ENCODE measurements around the gene SELENOW. TPM values are rescaled to one million over a fixed set of nuclear protein-coding genes. Genes with fewer than 3 reads are reported as not detected.
"Not testable (repeated sequence)": the region's sequence is repeated elsewhere in the genome, so short reads cannot be mapped to it uniquely, and the experiment has no call there.

SELENOW gene
- total RNA-seq, 4 donors from 2014 or later, result 730 to 1,512 (median 1,402) TPM

DNA sequence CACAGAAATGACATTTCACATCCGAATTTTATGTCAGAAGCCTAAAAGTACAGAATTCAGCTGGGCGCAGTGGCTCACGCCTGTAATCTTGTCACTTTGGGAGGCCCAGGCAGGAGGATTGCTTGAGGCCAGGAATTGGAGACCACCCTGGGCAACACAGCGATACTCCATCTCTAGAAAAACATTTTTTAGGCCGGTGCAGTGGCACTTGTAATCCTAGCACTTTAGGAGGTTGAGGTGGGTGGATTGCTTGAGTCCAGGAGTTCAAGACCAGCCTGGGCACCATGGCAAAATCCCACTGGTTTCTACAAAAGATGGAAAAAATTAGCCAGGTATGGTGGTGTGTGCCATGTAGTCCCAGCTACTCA lies 17.9 kb upstream of the SELENOW start:
- TF ChIP-seq, protein P1, sequence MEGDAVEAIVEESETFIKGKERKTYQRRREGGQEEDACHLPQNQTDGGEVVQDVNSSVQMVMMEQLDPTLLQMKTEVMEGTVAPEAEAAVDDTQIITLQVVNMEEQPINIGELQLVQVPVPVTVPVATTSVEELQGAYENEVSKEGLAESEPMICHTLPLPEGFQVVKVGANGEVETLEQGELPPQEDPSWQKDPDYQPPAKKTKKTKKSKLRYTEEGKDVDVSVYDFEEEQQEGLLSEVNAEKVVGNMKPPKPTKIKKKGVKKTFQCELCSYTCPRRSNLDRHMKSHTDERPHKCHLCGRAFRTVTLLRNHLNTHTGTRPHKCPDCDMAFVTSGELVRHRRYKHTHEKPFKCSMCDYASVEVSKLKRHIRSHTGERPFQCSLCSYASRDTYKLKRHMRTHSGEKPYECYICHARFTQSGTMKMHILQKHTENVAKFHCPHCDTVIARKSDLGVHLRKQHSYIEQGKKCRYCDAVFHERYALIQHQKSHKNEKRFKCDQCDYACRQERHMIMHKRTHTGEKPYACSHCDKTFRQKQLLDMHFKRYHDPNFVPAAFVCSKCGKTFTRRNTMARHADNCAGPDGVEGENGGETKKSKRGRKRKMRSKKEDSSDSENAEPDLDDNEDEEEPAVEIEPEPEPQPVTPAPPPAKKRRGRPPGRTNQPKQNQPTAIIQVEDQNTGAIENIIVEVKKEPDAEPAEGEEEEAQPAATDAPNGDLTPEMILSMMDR (IDR thresholded peaks at IDR 0.05 in 4 of 5, conservative IDR thresholded peaks at IDR 0.05 in 1 of 5), result no peak
- no peak overlapping the region for H3K4me3 ChIP-seq
- no peaks in the 10 kb centered on the region for H3K9me3 ChIP-seq
- H3K27ac ChIP-seq, result no peak overlapping the region
- intact Hi-C loops (cut with DNase I; ENCODE audit: low total_unique reads), result no loop called here
- DNase-seq, result no peak
- in situ Hi-C loops (cut with MboI; ENCODE audit: low sequenced_read_pairs in 4 of 4), result no loop called here
- ATAC-seq, result no peak
- H3K36me3 ChIP-seq, result peaks cover 0 to 39% of the 10 kb centered on the region in 2 donors
- H3K4me1 ChIP-seq, result peaks cover 2 to 8% of the 10 kb centered on the region in 2 donors
- H3K27me3 ChIP-seq, result no peaks in the 10 kb centered on the region

DNA sequence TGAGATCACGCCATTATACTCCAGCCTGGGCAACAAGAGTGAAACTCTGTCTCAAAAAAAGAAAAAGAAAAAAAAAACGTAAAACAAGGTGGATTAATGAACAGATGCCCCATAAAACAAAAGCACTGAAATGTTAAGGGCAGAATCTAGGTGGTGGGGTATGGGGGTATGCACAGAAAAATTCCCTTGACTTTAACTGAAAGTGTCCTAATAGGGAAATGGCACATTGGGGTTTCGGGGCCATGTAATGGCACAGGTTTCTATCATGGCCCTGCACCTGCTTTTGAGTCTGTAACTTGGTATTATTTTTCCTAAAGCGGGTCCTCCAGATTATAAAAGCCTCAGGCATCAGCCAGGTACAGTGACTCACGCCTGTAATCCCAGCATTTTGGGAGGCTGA lies 16.9 kb upstream of the SELENOW start:
- H3K4me3 ChIP-seq, result no peak overlapping the region
- peaks cover 0 to 29% of the 10 kb centered on the region in 2 donors for H3K36me3 ChIP-seq
- TF ChIP-seq, protein P1 (IDR thresholded peaks at IDR 0.05 in 4 of 5, conservative IDR thresholded peaks at IDR 0.05 in 1 of 5), result no peak
- no peak for TF ChIP-seq POLR2A (IDR thresholded peaks at IDR 0.05)
- H3K27ac ChIP-seq, result peak overlapping the region in 1 of 4 donors; percentile 25
- intact Hi-C loops (cut with DNase I; ENCODE audit: low total_unique reads) (no loop called here), in situ Hi-C loops (cut with MboI; ENCODE audit: low sequenced_read_pairs in 4 of 4) (no loop called here)
- ATAC-seq (no peak), DNase-seq (no peak)
- H3K4me1 ChIP-seq, result peaks cover 8 to 13% of the 10 kb centered on the region in 2 donors
- H3K27me3 ChIP-seq, result no peaks in the 10 kb centered on the region
- no peaks in the 10 kb centered on the region for H3K9me3 ChIP-seq

DNA sequence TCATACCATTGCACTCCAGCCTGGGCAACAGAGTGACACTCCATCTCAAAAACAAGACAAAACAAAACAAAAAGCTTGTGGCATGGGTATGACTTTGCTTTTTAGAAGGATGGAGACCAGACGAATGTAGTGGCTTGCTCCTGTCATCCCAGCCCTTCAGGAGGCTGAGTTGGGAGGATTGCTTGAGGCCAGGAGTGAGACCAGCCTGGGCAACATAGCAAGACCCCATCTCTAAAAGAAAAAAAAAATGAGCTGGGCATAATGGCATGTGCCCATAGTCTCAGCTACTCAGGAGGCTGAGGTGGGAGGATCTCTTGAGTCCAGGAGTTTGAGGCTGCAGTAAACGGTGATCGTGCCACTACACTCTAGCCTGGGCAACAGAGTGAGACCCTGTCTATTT lies 16.4 kb upstream of the SELENOW start:
- H3K9me3 ChIP-seq, result no peaks in the 10 kb centered on the region
- peak overlapping the region in 2 of 4 donors; percentile 25 to 41 for H3K27ac ChIP-seq
- ATAC-seq (no peak), DNase-seq (no peak)
- intact Hi-C loops (cut with DNase I; ENCODE audit: low total_unique reads), result no loop called here
- peaks cover 0 to 23% of the 10 kb centered on the region in 2 donors for H3K36me3 ChIP-seq
- no peaks in the 10 kb centered on the region for H3K27me3 ChIP-seq
- H3K4me3 ChIP-seq, result no peak overlapping the region
- in situ Hi-C loops (cut with MboI; ENCODE audit: low sequenced_read_pairs in 4 of 4), result no loop called here
- TF ChIP-seq POLR2A (IDR thresholded peaks at IDR 0.05), result no peak
- TF ChIP-seq, protein P1 (IDR thresholded peaks at IDR 0.05 in 4 of 5, conservative IDR thresholded peaks at IDR 0.05 in 1 of 5), result no peak
- H3K4me1 ChIP-seq, result peaks cover 8 to 13% of the 10 kb centered on the region in 2 donors

DNA sequence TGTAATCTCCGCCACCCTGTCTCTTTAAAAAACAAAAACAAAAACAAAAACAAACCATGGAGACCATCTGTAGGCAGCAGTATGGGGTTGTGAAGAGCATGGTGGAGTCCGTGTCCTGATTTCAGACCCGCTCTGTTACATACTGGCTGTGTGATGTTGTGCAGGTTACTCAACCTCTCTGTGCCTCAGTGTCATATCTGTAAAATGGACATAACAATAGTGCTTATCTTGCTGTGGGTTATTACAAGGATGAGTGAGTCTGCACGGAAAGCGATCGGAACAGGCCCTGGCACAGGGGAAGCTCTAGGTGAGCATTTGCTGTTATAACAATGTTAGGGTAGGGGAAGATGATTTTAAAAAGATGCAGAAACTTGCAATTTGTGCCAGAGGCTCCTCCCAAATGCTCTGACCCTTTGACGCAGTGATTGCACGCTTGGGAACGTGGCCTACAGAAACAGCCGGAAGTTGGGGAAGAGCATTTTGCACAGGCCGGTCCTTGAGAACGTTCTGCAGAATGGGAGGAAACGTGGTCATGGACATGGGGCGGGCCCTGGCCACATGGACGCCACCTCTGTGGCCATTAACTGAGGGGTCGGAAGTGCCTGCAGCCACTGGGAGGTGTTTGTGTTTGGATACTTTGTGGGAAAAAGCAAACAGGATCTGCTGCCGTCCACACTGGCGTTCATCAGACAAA lies 15.7 kb upstream of the SELENOW start:
- H3K36me3 ChIP-seq, result peaks cover 0 to 17% of the 10 kb centered on the region in 2 donors
- no peaks in the 10 kb centered on the region for H3K9me3 ChIP-seq
- H3K27ac ChIP-seq, result peak overlapping the region; percentile 18 to 54 (median 51)
- TF ChIP-seq, protein P1 (IDR thresholded peaks at IDR 0.05 in 4 of 5, conservative IDR thresholded peaks at IDR 0.05 in 1 of 5), result no peak
- no peak for TF ChIP-seq POLR2A (IDR thresholded peaks at IDR 0.05)
- H3K4me1 ChIP-seq, result peaks cover 8 to 13% of the 10 kb centered on the region in 2 donors
- no peak overlapping the region for H3K4me3 ChIP-seq
- DNase-seq (no peak), ATAC-seq (peak; percentile 28 to 29)
- H3K27me3 ChIP-seq, result no peaks in the 10 kb centered on the region
- intact Hi-C loops (cut with DNase I; ENCODE audit: low total_unique reads), result no loop called here
- in situ Hi-C loops (cut with MboI; ENCODE audit: low sequenced_read_pairs in 4 of 4), result no loop called here

DNA sequence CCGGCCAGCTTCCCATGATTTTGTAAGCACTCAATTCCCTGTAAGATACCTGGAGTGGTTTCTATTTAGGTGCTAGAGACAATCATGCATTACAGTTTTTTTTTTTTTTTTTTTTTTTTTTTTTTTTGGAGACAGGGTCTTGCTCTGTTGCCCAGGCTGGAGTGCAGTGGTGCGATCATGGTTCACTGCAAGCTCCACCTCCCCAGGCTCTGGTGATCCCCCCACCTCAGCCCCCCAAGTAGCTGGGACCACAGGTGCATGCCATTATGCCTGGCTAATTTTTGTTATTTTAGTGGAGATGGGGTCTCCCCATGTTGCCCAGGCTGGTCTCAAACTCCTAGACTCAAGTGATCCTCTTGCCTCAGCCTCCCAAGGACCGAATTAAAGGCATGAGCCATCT lies 13.8 kb upstream of the SELENOW start:
- H3K9me3 ChIP-seq; H3K4me1 ChIP-seq; H3K36me3 ChIP-seq; H3K27ac ChIP-seq; in situ Hi-C loops (cut with MboI; ENCODE audit: low sequenced_read_pairs in 4 of 4); ATAC-seq; H3K27me3 ChIP-seq; DNase-seq; H3K4me3 ChIP-seq; intact Hi-C loops (cut with DNase I; ENCODE audit: low total_unique reads): not testable (repeated sequence)

All from gastrocnemius medialis (tissue), 4 donors.